Upper lobe of right lung (tissue), 1 donor: ENCODE measurements around the gene MXRA8. TPM values are rescaled to one million over a fixed set of nuclear protein-coding genes. Genes with fewer than 3 reads are reported as not detected.
"Not testable (repeated sequence)": the region's sequence is repeated elsewhere in the genome, so short reads cannot be mapped to it uniquely, and the experiment has no call there.

Experiments used
- ATAC-seq: fragments of 200-7000 bp; cut with Tn5 transposase; one replicate; pipeline ENCODE4 v1.9.1; 2020; ENCODE audit warnings: mild to moderate bottlenecking, moderate library complexity
- DNase-seq: peaks from one replicate; pipeline ENCODE4 v3.0.0-alpha.2; 2020
- H3K27ac ChIP-seq: fragments of 200-600 bp; one replicate; pipeline ENCODE4 v1.8.0; 2022
- H3K27me3 ChIP-seq: fragments of 200-600 bp; one replicate; pipeline ENCODE4 v1.8.0; 2022; ENCODE audit warnings: mild to moderate bottlenecking
- H3K36me3 ChIP-seq: fragments of 200-600 bp; one replicate; pipeline ENCODE4 v1.8.0; 2022
- H3K4me1 ChIP-seq: fragments of 200-600 bp; one replicate; pipeline ENCODE4 v1.8.0; 2022
- H3K4me3 ChIP-seq: fragments of 200-600 bp; one replicate; pipeline ENCODE4 v1.8.0; 2022; ENCODE audit warnings: mild to moderate bottlenecking
- H3K9me3 ChIP-seq: fragments of 200-600 bp; one replicate; pipeline ENCODE4 v1.8.0; 2022
- intact Hi-C: fragments of 100-400 bp; cut with DNase I; formaldehyde crosslinking; loops from one replicate; pipeline ENCODE4 v1.11.0; 2022
- total RNA-seq: library from RNA; stranded (reverse); fragmentation: NEBNext Ultra II Directional; extraction: Animal tissue kit (Norgen Biotek cat#: 25700); gene quantifications from one replicate; pipeline ENCODE4 v1.2.1, GENCODE V29; 2021
- TF ChIP-seq, protein P1 (sequence below): fragments of 200-600 bp; IDR thresholded peaks from one replicate; pipeline ENCODE4 v1.8.0; 2022; ENCODE audit warnings: antibody characterized with exemption
- donor health status: DM: no; HTN: yes; CAD: no; lungs with severe emphysema.

The MXRA8 gene
- total RNA-seq, 1 donor from 2014 or later: 66.3 TPM

DNA sequence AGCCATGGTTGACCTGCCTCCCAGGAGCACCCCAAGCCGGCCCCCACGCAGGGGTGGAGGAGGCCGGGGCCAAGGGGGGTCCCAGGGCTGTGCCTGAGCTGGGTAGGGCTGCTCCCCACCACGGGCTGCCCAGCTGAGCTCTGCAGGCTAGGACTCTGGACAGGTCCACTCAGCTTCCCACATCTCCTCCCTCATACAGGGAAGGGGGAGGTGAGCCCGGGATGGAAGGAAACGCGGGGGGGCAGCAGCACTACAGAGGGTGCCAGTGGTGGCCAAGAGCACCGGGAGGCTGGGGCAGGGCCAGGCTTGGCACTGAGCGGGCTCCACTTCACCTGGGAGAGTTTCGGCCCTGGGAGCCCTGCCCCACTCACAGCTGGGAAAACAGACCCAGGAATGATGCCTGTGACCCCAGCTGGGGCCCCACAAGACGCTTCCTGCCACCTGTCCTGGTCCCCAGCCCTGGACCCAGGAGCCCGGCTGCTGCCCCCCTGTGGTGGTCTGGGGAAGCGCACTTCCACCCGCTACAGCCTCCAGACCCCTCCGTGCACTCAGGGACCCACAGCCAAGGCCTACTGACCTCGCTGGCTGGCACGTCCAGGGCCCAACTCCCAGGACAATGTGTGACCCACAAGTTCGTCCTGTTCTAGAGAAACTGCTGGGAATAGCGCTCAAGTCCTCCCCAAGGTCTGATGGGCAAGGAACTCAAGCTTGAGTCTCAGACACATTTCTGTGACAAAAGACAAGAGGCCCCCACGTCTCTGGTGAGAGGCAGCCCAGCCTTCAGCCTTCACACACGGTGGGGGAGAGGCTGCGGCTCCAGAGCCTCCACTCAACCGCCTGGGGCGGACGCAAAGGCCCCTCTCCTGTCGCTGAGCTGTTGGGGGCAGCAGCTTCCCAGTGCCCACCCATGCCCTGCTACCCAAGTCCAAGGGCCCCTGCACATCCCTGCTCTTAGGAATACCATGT, 13.7 kb upstream of the MXRA8 start:
- Histone ChIP-seq H3K27me3 (no peaks in the 10 kb centered on the region), H3K4me3 (no peak overlapping the region), H3K9me3 (no peaks in the 10 kb centered on the region), H3K4me1 (peaks cover 28% of the 10 kb centered on the region), H3K36me3 (peaks cover 6% of the 10 kb centered on the region), H3K27ac (no peak overlapping the region)
- ATAC-seq: peak; percentile 61
- DNase-seq: peak; percentile 86
- intact Hi-C loops: no loop called here
- TF ChIP-seq, protein P1, sequence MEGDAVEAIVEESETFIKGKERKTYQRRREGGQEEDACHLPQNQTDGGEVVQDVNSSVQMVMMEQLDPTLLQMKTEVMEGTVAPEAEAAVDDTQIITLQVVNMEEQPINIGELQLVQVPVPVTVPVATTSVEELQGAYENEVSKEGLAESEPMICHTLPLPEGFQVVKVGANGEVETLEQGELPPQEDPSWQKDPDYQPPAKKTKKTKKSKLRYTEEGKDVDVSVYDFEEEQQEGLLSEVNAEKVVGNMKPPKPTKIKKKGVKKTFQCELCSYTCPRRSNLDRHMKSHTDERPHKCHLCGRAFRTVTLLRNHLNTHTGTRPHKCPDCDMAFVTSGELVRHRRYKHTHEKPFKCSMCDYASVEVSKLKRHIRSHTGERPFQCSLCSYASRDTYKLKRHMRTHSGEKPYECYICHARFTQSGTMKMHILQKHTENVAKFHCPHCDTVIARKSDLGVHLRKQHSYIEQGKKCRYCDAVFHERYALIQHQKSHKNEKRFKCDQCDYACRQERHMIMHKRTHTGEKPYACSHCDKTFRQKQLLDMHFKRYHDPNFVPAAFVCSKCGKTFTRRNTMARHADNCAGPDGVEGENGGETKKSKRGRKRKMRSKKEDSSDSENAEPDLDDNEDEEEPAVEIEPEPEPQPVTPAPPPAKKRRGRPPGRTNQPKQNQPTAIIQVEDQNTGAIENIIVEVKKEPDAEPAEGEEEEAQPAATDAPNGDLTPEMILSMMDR: peak; percentile 94

DNA sequence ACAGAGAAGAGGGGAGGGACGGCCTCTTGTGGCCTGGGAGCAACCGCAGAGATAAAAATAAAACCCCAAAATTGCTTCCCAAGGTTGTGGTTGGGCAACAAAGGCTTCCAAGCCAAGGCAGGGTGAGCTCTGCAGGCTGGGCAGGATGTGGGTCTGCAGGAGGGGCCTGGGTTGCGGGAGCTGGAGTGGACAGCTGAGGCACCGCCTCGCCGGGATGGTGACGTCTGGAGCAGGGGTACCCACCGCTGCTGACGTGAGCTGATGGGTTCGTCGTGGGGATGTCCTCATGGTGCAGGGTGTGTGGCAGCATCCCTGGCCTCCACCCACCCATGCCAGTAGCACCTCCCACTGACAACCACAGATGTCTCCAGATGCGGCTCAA, 13.0 kb upstream of the MXRA8 start:
- H3K27me3 ChIP-seq: no peaks in the 10 kb centered on the region
- no peaks in the 10 kb centered on the region for H3K9me3 ChIP-seq
- TF ChIP-seq, protein P1: no peak
- peaks cover 6% of the 10 kb centered on the region for H3K36me3 ChIP-seq
- DNase-seq (no peak), ATAC-seq (no peak)
- intact Hi-C loops: no loop called here
- no peak overlapping the region for H3K27ac ChIP-seq
- no peak overlapping the region for H3K4me3 ChIP-seq
- peaks cover 28% of the 10 kb centered on the region for H3K4me1 ChIP-seq

GRCh38 chr1:1370771-1371300, 12.5 kb upstream of the MXRA8 start:
- intact Hi-C loops: no loop called here
- H3K4me1 ChIP-seq: peaks cover 24% of the 10 kb centered on the region
- H3K4me3 ChIP-seq: no peak overlapping the region
- DNase-seq (no peak), ATAC-seq (no peak)
- H3K27ac ChIP-seq: no peak overlapping the region
- H3K36me3 ChIP-seq: peaks cover 6% of the 10 kb centered on the region
- TF ChIP-seq, protein P1: no peak
- no peaks in the 10 kb centered on the region for H3K27me3 ChIP-seq
- H3K9me3 ChIP-seq: no peaks in the 10 kb centered on the region

- H3K36me3 ChIP-seq, H3K27me3 ChIP-seq, ATAC-seq, DNase-seq, H3K4me3 ChIP-seq, H3K9me3 ChIP-seq, H3K27ac ChIP-seq, intact Hi-C loops: not testable (repeated sequence)
- H3K4me1 ChIP-seq: peaks cover 22% of the 10 kb centered on the region
These were observed 11.7 kb upstream of the MXRA8 start for GRCh38 chr1:1370094-1370493.

- TF ChIP-seq, protein P1: no peak
- no peak overlapping the region for H3K4me3 ChIP-seq
- H3K36me3 ChIP-seq: no peaks in the 10 kb centered on the region
- intact Hi-C loops: no loop called here
- peaks cover 9% of the 10 kb centered on the region for H3K4me1 ChIP-seq
- no peaks in the 10 kb centered on the region for H3K27me3 ChIP-seq
- ATAC-seq (no peak), DNase-seq (no peak)
- H3K9me3 ChIP-seq: no peaks in the 10 kb centered on the region
- H3K27ac ChIP-seq: no peak overlapping the region
These were observed 9.0 kb upstream of the MXRA8 start for GRCh38 chr1:1367315-1367714.

GRCh38 chr1:1366699-1367066, 8.3 kb upstream of the MXRA8 start:
- Histone ChIP-seq H3K4me1 (peaks cover 6% of the 10 kb centered on the region), H3K27ac (no peak overlapping the region), H3K36me3 (no peaks in the 10 kb centered on the region), H3K27me3 (no peaks in the 10 kb centered on the region), H3K4me3 (no peak overlapping the region), H3K9me3 (no peaks in the 10 kb centered on the region)
- no peak for ATAC-seq
- intact Hi-C loops: no loop called here
- no peak for DNase-seq
- TF ChIP-seq, protein P1: no peak
